ENCODE results near the gene PUDP. TPM values are rescaled to one million over a fixed set of nuclear protein-coding genes. Genes with fewer than 3 reads are reported as not detected.
A peak's percentile ranks its signal among the peaks of the same experiment; 100 is the strongest.

The PUDP gene
- total RNA-seq, 3 donors from 2014 or later = 27.1 to 36.6 (median 28.1) TPM

DNA sequence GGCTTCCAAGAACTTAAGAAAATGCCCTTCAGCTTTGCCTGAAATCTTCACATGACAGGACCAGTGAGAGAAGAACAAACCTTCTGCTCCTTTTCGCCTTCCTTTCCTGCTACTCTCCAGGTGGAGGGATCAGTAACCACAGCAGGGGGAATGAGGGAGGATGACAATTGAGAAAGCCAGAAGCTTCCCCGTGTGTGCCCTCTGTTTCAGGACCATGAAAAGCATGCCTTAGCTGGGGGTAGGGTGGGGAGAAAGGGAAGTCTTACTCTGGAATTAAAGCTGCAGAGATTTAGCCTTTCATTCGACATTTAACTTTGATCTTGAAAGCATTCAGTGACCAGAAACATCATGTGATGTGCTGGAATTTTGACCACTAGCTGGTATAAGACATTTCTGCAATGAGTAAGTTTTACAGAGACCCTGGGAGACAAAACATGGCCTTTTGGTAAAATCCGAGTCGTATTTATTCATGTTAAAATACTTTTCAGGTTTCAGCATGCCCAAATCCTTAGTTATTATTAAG is 10.6 kb upstream of the PUDP start:
- Mint-ChIP-seq H3K4me3 (no peak overlapping the region), H3K4me1 (ENCODE audit: low read depth) (no peaks in the 10 kb centered on the region), H3K27me3 (ENCODE audit: low read depth) (no peaks in the 10 kb centered on the region), H3K36me3 (ENCODE audit: insufficient read depth) (peaks cover 2% of the 10 kb centered on the region), H3K9me3 (no peaks in the 10 kb centered on the region)
- no peak for ATAC-seq
- DNase-seq = no peak

DNA sequence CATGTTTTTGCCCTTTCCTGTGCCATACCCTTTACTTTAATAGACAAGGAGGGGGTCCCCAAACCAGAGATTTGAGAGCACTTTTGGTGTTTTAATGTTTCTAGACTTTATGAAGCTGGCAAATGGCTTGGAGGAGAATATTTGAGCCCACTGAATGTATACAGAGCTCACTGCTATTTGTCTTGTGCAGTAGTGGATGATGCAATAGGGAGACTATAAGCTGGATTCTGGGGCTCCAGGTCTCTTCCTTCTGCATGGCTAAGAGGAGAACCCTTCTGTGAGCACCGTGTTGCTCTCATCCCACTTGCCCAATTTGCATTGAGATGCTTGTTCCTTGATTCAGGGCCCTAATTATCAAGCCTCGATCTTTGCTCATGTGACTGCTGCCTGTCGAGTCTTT is 8.9 kb upstream of the PUDP start:
- Mint-ChIP-seq H3K4me1 (ENCODE audit: low read depth) (no peaks in the 10 kb centered on the region), H3K9me3 (no peaks in the 10 kb centered on the region), H3K27me3 (ENCODE audit: low read depth) (no peaks in the 10 kb centered on the region), H3K36me3 (ENCODE audit: insufficient read depth) (peaks cover 2% of the 10 kb centered on the region), H3K4me3 (no peak overlapping the region)
- DNase-seq = no peak
- no peak for ATAC-seq

DNA sequence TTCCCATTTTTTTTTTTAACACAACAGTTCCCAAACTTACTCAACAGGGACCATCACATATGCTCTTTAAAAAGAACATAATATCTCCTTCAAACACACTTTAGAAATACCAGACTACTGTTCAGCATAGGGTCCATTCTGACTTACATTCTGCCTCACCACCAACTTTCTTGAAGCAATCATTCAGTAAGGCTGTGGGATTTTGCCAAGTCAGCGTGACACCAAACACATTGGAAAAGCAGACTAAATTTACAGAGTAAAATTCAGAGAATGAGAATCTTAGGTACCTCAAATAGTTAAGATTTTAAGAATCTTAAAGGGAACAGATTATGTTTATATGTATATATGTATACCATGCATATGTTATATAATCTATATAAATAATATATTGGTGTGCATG is 7.2 kb upstream of the PUDP start:
- H3K27me3 Mint-ChIP-seq (ENCODE audit: low read depth) = no peaks in the 10 kb centered on the region
- no peaks in the 10 kb centered on the region for H3K4me1 Mint-ChIP-seq (ENCODE audit: low read depth)
- ATAC-seq = no peak
- H3K4me3 Mint-ChIP-seq = no peak overlapping the region
- no peaks in the 10 kb centered on the region for H3K9me3 Mint-ChIP-seq
- peaks cover 2% of the 10 kb centered on the region for H3K36me3 Mint-ChIP-seq (ENCODE audit: insufficient read depth)
- DNase-seq = no peak

DNA sequence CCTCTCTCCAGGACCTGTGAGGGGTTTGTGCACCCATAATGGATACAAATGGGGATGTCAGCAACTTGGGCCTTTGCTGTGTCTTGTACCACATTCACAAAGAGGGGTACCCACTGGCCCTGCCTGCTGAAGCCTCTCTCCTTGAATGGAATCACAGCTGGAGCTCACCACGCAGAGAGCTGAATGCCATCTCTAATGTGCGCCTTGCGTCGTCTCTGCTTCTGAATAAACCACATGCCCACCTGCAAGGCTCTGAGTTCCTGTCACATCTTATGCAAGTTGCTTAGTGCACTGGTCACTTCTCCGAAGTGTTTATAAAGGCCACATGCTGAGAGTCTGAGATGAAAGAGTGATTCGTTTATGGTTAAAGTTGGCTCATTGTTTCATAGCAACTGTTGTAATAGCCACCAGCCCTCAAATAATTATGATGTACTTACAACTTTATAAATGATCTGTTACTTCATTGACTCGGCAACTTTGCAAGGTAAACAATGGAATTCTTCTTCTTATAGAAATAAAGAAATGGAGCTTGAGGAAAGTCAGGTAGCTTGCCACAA is 6.2 kb upstream of the PUDP start:
- no peak for DNase-seq
- no peaks in the 10 kb centered on the region for H3K27me3 Mint-ChIP-seq (ENCODE audit: low read depth)
- H3K4me3 Mint-ChIP-seq = no peak overlapping the region
- no peaks in the 10 kb centered on the region for H3K4me1 Mint-ChIP-seq (ENCODE audit: low read depth)
- peaks cover 2% of the 10 kb centered on the region for H3K36me3 Mint-ChIP-seq (ENCODE audit: insufficient read depth)
- no peaks in the 10 kb centered on the region for H3K9me3 Mint-ChIP-seq
- ATAC-seq = no peak

DNA sequence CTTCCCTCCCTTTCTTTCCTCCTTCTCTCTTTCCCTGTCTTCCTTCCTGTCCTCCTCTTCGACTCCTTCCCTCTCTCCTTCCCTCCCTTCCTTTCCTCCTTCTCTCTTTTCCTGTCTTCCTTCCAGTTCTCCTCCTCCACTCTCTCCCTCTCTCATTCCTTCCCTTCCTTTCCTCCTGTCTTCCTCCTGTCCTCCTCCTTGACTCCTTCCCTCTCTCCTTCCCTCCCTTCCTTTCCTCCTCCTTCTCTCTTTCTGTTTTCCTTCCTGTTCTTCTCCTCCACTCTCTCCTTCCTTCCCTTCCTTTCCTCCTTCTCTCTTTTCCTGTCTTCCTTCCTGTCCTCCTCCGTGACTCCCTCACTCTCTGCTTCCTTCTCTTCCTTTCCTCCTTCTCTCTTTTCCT is 5.3 kb upstream of the PUDP start:
- ATAC-seq = no peak
- no peaks in the 10 kb centered on the region for H3K4me1 Mint-ChIP-seq (ENCODE audit: low read depth)
- H3K36me3 Mint-ChIP-seq (ENCODE audit: insufficient read depth) = peaks cover 2% of the 10 kb centered on the region
- DNase-seq = no peak
- no peaks in the 10 kb centered on the region for H3K27me3 Mint-ChIP-seq (ENCODE audit: low read depth)
- H3K9me3 Mint-ChIP-seq = no peaks in the 10 kb centered on the region
- no peak overlapping the region for H3K4me3 Mint-ChIP-seq

DNA sequence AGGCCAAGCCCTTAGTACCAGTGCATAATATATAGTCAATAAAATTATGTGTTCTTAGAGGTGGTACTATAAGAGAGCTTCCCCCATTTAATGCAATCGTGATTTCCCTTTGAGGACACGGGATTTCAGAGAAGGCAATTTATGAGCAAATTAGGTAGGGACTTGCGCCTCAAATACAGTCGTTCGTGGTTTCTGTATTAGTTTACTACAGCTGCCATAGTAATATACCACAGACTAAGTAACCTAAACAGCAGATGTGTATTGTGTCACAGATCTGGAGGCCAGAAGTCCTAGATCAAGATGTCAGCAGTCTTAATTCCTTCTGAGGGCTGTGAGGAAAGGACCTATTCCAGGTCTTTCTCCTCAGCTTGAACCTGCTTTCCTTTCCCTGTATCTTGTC is 1.5 kb upstream of the PUDP start:
- Mint-ChIP-seq H3K9me3 (no peaks in the 10 kb centered on the region), H3K4me3 (no peak overlapping the region), H3K36me3 (ENCODE audit: insufficient read depth) (peaks cover 2% of the 10 kb centered on the region), H3K4me1 (ENCODE audit: low read depth) (peaks cover 11% of the 10 kb centered on the region), H3K27me3 (ENCODE audit: low read depth) (no peaks in the 10 kb centered on the region)
- DNase-seq (no peak), ATAC-seq (no peak)

DNA sequence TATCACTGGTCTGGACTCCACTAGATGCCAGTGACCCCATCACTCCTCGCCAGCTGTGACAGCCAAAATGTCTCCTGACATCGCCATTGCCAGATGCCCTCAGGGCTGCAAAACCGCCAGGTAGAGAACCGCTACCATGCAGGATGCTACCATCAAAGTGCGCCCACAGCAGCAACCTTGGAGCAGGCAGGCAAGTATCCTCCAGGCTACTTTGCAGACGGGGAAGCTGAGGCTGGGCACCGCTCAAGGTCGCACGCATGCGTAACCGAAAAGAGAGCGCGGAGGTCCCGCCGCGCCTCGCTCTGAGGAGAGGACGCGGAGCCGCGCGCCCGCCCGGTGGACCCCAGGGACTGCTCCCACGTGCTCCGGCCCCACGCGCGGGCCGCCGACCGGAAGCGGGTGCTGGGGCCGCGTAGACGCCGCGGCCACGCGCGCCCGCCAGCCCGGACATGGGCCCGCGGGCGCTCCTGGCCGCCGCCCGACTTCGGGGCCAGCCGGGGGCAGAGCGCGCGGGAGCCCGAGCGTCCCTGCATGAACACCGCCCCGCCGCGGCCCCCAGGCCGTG is 458 bp downstream of the PUDP start, which contains the start of gene STS:
STS (plus strand) TSS at position 300 of the 565 bp plus-strand sequence. CDS start 105,488 bp downstream, outside the sequence.
- Mint-ChIP-seq H3K4me1 (ENCODE audit: low read depth) (peaks cover 13% of the 10 kb centered on the region), H3K27me3 (ENCODE audit: low read depth) (no peaks in the 10 kb centered on the region), H3K4me3 (peak within 1 kb of the TSS; percentile 83), H3K9me3 (no peaks in the 10 kb centered on the region), H3K36me3 (ENCODE audit: insufficient read depth) (no peaks in the 10 kb centered on the region)
- DNase-seq = peak; percentile 41
- ATAC-seq = peak; percentile 51 to 53

DNA sequence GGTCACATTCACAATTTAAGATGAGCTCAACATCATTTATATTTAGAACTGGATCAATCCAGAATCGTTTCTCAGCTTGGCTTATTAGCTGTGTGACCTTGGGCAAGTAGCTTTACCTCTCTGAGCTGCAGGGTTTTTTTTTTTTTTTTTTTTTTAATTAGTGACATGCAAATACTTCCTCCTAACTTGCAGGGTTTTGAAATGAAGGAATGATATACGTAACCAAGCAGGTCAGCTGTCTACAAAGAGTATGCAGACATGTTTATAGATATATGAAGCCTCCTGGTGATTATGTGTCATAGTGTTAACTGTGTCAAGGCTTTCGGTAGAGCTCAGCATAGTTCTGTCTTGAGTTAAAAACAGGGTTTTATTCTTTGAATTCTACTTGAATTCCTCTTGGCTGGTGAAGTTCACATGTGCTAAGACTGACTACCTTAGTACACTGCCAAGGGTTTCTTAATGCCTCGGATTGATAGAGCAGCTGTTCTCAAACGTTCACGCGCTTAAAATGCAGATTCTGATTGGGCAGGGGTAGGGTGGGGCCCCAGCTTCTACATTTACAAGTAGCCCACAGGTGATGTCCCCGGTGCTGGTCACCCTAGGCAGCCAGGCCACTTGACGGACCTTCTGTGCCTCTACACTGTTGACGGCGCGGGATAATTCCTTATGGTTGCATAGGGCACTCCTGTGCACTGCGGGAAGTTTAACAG is 1.1 kb downstream of the PUDP start:
- Mint-ChIP-seq H3K9me3 (no peaks in the 10 kb centered on the region), H3K27me3 (ENCODE audit: low read depth) (no peaks in the 10 kb centered on the region), H3K4me1 (ENCODE audit: low read depth) (peaks cover 13% of the 10 kb centered on the region), H3K36me3 (ENCODE audit: insufficient read depth) (no peaks in the 10 kb centered on the region), H3K4me3 (peak overlapping the region; percentile 82)
- ATAC-seq (peak in 1 of 2 donors; percentile 3), DNase-seq (no peak)

DNA sequence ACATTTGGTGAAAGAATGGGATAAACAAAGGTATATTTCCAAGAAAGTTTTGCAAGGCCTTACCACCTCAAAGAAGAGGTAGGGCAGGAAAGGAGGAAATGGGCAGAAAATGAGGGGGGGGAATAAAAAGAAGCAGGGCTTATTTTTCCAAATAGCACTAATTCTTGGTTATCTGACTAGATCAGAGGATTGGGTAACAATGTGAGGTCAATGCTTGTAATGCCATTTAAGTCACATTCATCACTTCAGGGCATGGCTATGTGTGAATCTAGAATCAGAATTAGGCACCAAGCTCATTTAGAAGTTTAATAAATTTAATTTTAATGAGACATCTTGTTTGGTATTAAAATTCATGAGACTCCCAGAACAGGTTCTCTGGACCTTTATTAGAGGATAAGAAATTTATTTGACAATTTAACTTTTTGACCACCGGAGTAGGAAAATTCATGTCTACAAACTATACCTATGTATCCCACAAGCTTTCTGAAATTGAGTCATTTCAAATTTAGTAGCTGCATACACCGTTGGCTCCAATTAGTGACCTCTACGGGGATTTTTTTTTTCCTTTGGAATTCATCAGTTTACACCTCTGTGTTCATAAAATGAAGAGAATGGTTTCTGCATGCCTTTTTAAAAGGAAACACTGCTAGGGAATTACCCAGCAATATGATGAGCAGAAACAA is 1.8 kb downstream of the PUDP start:
- Mint-ChIP-seq H3K4me3 (peak overlapping the region; percentile 13), H3K27me3 (ENCODE audit: low read depth) (no peaks in the 10 kb centered on the region), H3K9me3 (no peaks in the 10 kb centered on the region), H3K36me3 (ENCODE audit: insufficient read depth) (no peaks in the 10 kb centered on the region), H3K4me1 (ENCODE audit: low read depth) (peaks cover 13% of the 10 kb centered on the region)
- no peak for DNase-seq
- no peak for ATAC-seq

DNA sequence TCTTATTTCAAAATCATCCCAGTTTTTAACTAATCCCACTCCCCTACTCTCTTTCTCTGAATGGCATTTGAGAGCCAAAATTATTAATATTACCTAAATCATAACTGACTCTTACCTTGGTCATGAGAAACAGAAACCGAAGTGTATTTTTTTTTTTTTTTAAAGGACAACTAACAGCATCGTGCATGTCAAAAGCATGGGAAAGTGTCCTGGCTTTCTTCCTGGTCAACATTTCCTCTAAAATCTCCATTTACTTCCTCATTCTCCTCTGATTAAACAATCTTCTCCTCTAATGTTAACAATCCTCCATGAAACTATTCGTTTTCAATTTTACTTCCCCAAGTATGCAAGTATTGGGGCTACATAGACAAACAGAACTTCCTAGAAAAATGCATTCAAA is 2.5 kb downstream of the PUDP start:
- ATAC-seq (no peak), DNase-seq (no peak)
- no peaks in the 10 kb centered on the region for H3K36me3 Mint-ChIP-seq (ENCODE audit: insufficient read depth)
- no peak overlapping the region for H3K4me3 Mint-ChIP-seq
- no peaks in the 10 kb centered on the region for H3K27me3 Mint-ChIP-seq (ENCODE audit: low read depth)
- H3K4me1 Mint-ChIP-seq (ENCODE audit: low read depth) = peaks cover 13% of the 10 kb centered on the region
- H3K9me3 Mint-ChIP-seq = no peaks in the 10 kb centered on the region

DNA sequence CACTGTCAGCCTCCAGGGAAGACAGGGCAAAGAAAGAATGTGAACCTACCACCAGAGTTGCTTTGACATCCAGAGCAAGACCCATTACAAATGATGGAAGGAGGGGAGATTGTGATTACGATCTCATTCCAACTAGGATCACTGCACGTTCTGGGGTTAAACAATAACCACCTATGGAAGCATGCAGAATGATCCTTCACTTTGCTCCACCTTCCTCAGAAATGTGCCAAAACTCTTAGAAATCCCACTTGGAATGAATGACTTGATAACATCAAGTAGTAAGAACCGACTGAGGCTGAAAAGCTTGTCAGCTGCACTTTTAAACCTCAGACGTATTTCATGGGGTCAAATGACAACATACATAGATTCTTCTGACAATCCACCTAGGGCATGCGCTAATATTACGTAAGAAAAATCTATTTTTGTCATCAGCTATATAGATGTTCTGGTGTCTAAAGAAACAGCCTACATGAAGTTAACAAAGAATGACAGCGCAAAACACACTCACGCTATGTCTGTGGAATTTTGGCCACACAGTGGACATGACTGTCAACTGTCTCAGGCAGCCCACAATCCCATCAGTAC is 3.9 kb downstream of the PUDP start:
- H3K9me3 Mint-ChIP-seq = no peaks in the 10 kb centered on the region
- ATAC-seq = no peak
- no peak for DNase-seq
- no peaks in the 10 kb centered on the region for H3K27me3 Mint-ChIP-seq (ENCODE audit: low read depth)
- H3K4me1 Mint-ChIP-seq (ENCODE audit: low read depth) = peaks cover 13% of the 10 kb centered on the region
- H3K36me3 Mint-ChIP-seq (ENCODE audit: insufficient read depth) = peaks cover under 1% of the 10 kb centered on the region
- H3K4me3 Mint-ChIP-seq = no peak overlapping the region

DNA sequence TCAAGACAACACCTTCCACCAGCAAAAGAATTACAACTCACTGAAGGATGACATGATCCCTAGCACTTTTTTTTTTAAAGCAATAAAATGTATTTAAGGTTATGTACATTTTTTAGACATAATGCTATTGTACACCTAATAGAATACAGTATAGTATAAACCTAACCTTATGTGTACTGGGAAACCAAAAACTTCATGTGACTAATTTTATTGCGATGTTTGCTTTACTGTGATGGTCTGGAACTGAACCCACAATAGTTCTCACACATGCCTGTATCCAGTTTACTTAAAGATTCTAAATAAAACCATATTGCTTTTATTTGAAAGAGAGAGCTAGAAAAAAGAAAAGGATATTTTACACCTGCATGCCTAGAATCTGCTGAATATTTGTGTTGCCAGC is 4.9 kb downstream of the PUDP start:
- no peak for DNase-seq
- Mint-ChIP-seq H3K36me3 (ENCODE audit: insufficient read depth) (peaks cover 4% of the 10 kb centered on the region), H3K4me3 (no peak overlapping the region), H3K9me3 (no peaks in the 10 kb centered on the region), H3K4me1 (ENCODE audit: low read depth) (peaks cover 16% of the 10 kb centered on the region), H3K27me3 (ENCODE audit: low read depth) (no peaks in the 10 kb centered on the region)
- no peak for ATAC-seq

DNA sequence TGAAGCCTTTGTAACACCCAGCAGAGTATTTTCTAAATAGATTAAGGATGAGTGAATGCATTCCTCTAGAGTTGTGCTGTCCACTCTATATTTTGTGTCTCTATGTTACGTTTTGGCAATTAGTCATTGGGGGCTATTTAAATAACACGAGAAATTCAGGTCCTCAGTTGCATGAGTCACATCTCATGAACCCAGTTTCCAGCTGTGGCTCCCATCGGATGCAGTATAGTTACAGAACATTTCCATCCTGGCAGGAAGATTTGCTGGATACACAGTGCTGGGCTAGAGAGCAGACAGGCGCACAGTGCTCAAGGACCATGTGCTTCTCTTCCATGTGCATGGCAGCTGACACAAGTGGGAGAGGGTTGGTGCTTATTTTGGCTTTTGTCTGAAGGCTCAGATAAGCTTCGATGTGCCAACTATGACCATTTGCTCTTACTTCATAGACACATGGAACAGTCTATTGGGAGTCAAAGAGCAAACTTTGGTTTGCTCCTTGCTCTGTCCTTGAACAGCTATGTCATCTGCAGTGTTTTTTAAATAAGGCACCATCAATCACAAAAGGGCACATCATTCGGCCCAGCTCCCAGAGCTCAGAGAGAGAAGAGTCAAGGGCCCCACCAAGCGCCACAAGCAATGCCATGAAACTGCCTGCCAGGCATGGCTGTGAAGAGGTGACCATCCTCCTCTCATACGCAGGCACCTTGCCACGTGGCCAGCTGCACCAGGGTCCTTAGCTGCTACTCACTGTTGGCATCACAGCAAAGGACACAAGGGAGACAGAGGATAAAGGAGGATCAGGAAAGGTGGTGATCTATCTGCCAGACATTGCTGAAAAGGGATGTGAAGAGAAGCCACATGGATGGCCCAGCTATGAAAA is 8.5 kb downstream of the PUDP start:
- no peak overlapping the region for H3K4me3 Mint-ChIP-seq
- DNase-seq = no peak
- ATAC-seq = no peak
- H3K4me1 Mint-ChIP-seq (ENCODE audit: low read depth) = peaks cover 14% of the 10 kb centered on the region
- H3K36me3 Mint-ChIP-seq (ENCODE audit: insufficient read depth) = peaks cover 4% of the 10 kb centered on the region
- no peaks in the 10 kb centered on the region for H3K27me3 Mint-ChIP-seq (ENCODE audit: low read depth)
- no peaks in the 10 kb centered on the region for H3K9me3 Mint-ChIP-seq
